K562 (cell line): ENCODE data around the gene ANGEL2. TPM values are rescaled to one million over a fixed set of nuclear protein-coding genes. Genes with fewer than 3 reads are reported as not detected.

Experiments
- BRF1 ChIP-seq: IDR thresholded peaks from 3 replicates; pipeline ENCODE4 v1.6.1; 2011; ENCODE audit warnings: borderline replicate concordance, mild to moderate bottlenecking; ENCODE audit not compliant: insufficient read length; ENCODE audit errors: extremely low read depth
- CBFA2T3 ChIP-seq: fragments of 450-650 bp; IDR thresholded peaks from 2 replicates; pipeline ENCODE4 v1.6.1; 2017
- JUNB ChIP-seq: fragments of 450-650 bp; formaldehyde crosslinking; conservative IDR thresholded peaks from 2 replicates; pipeline ENCODE4 v1.4.0; 2020; ENCODE audit warnings: mild to moderate bottlenecking
- NBN ChIP-seq: fragments of 450-650 bp; IDR thresholded peaks from 2 replicates; pipeline ENCODE4 v1.6.1; 2016; ENCODE audit warnings: low read depth, mild to moderate bottlenecking
- PHF8 ChIP-seq: fragments of 200-600 bp; sonication (generic); IDR thresholded peaks from 2 replicates; pipeline ENCODE4 v1.6.1; 2012; ENCODE audit warnings: mixed run types, mild to moderate bottlenecking, inconsistent platforms, low read length, moderate library complexity, borderline replicate concordance
- SP2 ChIP-seq: IDR thresholded peaks from 2 replicates; pipeline ENCODE4 v1.6.1; 2011; ENCODE audit warnings: mild to moderate bottlenecking, low read depth, low read length, moderate library complexity; ENCODE audit not compliant: poor library complexity, severe bottlenecking; ENCODE audit errors: extremely low read depth
- TARDBP ChIP-seq: fragments of 450-650 bp; IDR thresholded peaks from 2 replicates; pipeline ENCODE4 v1.6.1; 2016
- XRCC3 ChIP-seq: fragments of 450-650 bp; IDR thresholded peaks from 2 replicates; pipeline ENCODE4 v1.6.1; 2017; ENCODE audit warnings: mild to moderate bottlenecking, moderate library complexity
- YY1 ChIP-seq, 3 experiments: IDR thresholded peaks; 2 replicates each; pipeline ENCODE4 v1.6.1; 2011; ENCODE audit warnings: low read length in 2 of 3, mild to moderate bottlenecking in 2 of 3, moderate library complexity in 2 of 3, borderline replicate concordance in 1 of 3, control low read depth in 1 of 3, low read depth in 1 of 3; ENCODE audit not compliant: insufficient read depth in 3 of 3, insufficient replicate concordance in 2 of 3, control insufficient read depth in 1 of 3, insufficient read length in 1 of 3; ENCODE audit errors: extremely low read depth in 1 of 3
- ZFP1 ChIP-seq: fragments of 450-650 bp; formaldehyde crosslinking; IDR thresholded peaks from 2 replicates; pipeline ENCODE4 v1.4.0; 2020; ENCODE audit warnings: mild to moderate bottlenecking, mixed read lengths
- ZNF589 ChIP-seq: fragments of 200-800 bp; sonication (Bioruptor generic); IDR thresholded peaks from 2 replicates; pipeline ENCODE4 v1.6.1; 2016; ENCODE audit warnings: low read depth, missing genetic modification characterization, missing compliant biosample characterization
- polyA plus RNA-seq, 8 experiments: library from polyadenylated mRNA; depleted of rRNA in 4 of 8; stranded (reverse) in 5 of 8; unstranded in 3 of 8; fragments of >200 nt; fragmentation: Nextera tagmentation in 2 of 8; fragmentation: Illumina TruSeq in 1 of 8; extraction: Ambion mirVana in 2 of 8; extraction: Trizol in 1 of 8; gene quantifications; 2 replicates each; pipeline versions ENCODE4 v1.2.1 to v1.2.3, GENCODE V29; 2011 to 2014; ENCODE audit warnings: inconsistent platforms in 1 of 8, missing spikeins in 1 of 8
- total RNA-seq, 7 experiments: library from RNA; depleted of rRNA in 6 of 7; stranded (reverse); fragments of >200 nt in 6 of 7; fragmentation: Illumina TruSeq in 2 of 7; extraction: Trizol in 2 of 7; gene quantifications; 2 replicates each; pipeline versions ENCODE4 v1.2.1 to v1.2.3, GENCODE V29; 2011 to 2021; ENCODE audit warnings: low replicate concordance in 1 of 7
- TF ChIP-seq, protein P1 (sequence below): fragments of 450-650 bp; IDR thresholded peaks from 2 replicates; pipeline ENCODE4 v1.7.1; 2018; ENCODE audit warnings: mild to moderate bottlenecking, low read depth; ENCODE audit not compliant: partially characterized antibody
- TF ChIP-seq, protein P2 (sequence below): fragments of 450-650 bp; IDR thresholded peaks from 2 replicates; pipeline ENCODE4 v1.6.1; 2016; ENCODE audit warnings: antibody characterized with exemption
- TF ChIP-seq, protein P3 (sequence below): fragments of 200-800 bp; sonication (Bioruptor generic); IDR thresholded peaks from 2 replicates; pipeline ENCODE4 v1.6.1; 2017; ENCODE audit warnings: missing genetic modification characterization, missing compliant biosample characterization

ANGEL2 gene
- total and polyA plus RNA-seq, 9 of the 15 experiments (the other 6 are each of a cell fraction or from before 2014, with no cell fraction given): 6.8 to 34.6 (median 26.2) TPM

DNA sequence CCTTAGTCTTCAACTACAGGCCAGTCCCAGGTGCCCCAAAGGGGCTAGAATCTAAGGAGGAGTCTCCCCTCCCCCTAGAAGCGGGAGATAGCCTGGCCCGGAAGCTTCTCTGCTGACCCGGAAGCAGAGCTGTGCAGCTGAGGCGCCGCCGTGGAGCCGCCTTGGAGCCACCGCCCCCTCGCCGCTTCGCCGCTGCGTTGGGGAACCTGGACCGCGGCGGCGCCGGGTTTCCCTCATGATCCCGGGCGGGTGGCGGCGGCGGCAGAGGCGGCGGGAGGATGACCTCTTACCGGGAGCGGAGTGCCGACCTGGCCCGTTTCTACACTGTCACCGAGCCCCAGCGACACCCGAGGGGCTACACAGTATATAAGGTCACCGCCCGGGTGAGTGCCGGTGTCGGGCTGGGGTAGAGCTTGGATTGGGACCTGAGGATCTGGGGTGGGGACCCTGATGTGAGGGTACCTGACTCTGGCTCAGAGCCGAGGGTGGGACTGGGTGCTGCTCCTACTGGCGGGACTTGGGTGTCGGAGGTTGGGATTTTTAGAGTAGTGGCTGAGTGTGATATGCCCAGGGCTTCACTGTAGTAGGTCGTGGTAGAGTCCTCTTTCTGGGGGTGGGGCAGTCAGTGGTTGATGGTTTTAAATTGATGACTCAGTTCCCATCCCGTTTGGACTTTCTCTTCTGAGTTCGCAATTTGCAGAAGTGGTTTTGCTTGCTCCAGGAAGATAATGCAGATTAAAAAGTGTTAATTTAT, 35.6 kb upstream of the ANGEL2 start, which contains the start of gene RPS6KC1 (continued):
- TF ChIP-seq, protein P1, sequence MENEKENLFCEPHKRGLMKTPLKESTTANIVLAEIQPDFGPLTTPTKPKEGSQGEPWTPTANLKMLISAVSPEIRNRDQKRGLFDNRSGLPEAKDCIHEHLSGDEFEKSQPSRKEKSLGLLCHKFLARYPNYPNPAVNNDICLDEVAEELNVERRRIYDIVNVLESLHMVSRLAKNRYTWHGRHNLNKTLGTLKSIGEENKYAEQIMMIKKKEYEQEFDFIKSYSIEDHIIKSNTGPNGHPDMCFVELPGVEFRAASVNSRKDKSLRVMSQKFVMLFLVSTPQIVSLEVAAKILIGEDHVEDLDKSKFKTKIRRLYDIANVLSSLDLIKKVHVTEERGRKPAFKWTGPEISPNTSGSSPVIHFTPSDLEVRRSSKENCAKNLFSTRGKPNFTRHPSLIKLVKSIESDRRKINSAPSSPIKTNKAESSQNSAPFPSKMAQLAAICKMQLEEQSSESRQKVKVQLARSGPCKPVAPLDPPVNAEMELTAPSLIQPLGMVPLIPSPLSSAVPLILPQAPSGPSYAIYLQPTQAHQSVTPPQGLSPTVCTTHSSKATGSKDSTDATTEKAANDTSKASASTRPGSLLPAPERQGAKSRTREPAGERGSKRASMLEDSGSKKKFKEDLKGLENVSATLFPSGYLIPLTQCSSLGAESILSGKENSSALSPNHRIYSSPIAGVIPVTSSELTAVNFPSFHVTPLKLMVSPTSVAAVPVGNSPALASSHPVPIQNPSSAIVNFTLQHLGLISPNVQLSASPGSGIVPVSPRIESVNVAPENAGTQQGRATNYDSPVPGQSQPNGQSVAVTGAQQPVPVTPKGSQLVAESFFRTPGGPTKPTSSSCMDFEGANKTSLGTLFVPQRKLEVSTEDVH: peak; percentile 90
- TF ChIP-seq, protein P2, sequence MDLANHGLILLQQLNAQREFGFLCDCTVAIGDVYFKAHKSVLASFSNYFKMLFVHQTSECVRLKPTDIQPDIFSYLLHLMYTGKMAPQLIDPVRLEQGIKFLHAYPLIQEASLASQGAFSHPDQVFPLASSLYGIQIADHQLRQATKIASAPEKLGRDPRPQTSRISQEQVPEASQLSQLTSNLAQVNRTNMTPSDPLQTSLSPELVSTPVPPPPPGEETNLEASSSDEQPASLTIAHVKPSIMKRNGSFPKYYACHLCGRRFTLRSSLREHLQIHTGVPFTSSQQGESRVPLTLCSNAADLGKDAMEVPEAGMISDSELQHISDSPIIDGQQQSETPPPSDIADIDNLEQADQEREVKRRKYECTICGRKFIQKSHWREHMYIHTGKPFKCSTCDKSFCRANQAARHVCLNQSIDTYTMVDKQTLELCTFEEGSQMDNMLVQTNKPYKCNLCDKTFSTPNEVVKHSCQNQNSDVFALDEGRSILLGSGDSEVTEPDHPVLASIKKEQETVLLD: peak; percentile 74
- TF ChIP-seq BRF1: no peak
- TF ChIP-seq SP2: no peak
- peak; percentile 89 for TF ChIP-seq NBN
- 0 out of 2 replicates have a peak, but pooled peaks have one; percentile 57 for TF ChIP-seq ZFP1
- 0 out of 2 replicates have a peak, but pooled peaks have one; percentile 46 for TF ChIP-seq JUNB (CRISPR knock-in tag)
- peak; percentile 65; the same call in 1 of the 2 replicates for TF ChIP-seq TARDBP
- 0 out of 2 replicates have a peak, but pooled peaks have one; percentile 64 for TF ChIP-seq ZNF589 (CRISPR knock-in tag)
- TF ChIP-seq PHF8: peak; percentile 58; the same call in 1 of the 2 replicates
- TF ChIP-seq YY1 (IDR thresholded peaks at IDR 0.05; ENCODE audit: borderline replicate concordance in 1 of 3, control insufficient read depth in 1 of 3, extremely low read depth in 1 of 3, insufficient read depth in 3 of 3, insufficient read length in 1 of 3, insufficient replicate concordance in 2 of 3, low read depth in 1 of 3, low read length in 2 of 3): peak in 1 of 3 experiments; percentile 53
- TF ChIP-seq XRCC3: no peak
- peak; percentile 72 for TF ChIP-seq CBFA2T3
- TF ChIP-seq, protein P3, sequence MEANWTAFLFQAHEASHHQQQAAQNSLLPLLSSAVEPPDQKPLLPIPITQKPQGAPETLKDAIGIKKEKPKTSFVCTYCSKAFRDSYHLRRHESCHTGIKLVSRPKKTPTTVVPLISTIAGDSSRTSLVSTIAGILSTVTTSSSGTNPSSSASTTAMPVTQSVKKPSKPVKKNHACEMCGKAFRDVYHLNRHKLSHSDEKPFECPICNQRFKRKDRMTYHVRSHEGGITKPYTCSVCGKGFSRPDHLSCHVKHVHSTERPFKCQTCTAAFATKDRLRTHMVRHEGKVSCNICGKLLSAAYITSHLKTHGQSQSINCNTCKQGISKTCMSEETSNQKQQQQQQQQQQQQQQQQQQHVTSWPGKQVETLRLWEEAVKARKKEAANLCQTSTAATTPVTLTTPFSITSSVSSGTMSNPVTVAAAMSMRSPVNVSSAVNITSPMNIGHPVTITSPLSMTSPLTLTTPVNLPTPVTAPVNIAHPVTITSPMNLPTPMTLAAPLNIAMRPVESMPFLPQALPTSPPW: peak; percentile 70; the same call in 1 of the 2 replicates
